Measurements from ENCODE around the gene FSTL1. TPM values are rescaled to one million over a fixed set of nuclear protein-coding genes. Genes with fewer than 3 reads are reported as not detected.

FSTL1 gene
- total RNA-seq, 1 experiment from 2014 or later = 1.4 TPM

GRCh38 chr3:120368172-120368571 is 82.6 kb downstream of the FSTL1 start:
- Histone ChIP-seq H3K27me3 (replicated peaks; ENCODE audit: control insufficient read depth, insufficient read depth, low read length) (no peaks in the 10 kb centered on the region), H3K4me1 (no peaks in the 10 kb centered on the region), H3K9me3 (peaks cover 11% of the 10 kb centered on the region; the same call in 1 of the 2 replicates), H3K4me3 (ENCODE audit: low read depth, low read length) (no peak overlapping the region), H3K36me3 (ENCODE audit: control insufficient read depth, insufficient read depth, low read length) (no peaks in the 10 kb centered on the region)
- Mint-ChIP-seq H3K27me3 (ENCODE audit: insufficient read depth, unreplicated experiment) (no peaks in the 10 kb centered on the region), H3K27ac (ENCODE audit: unreplicated experiment) (no peak overlapping the region), H3K4me1 (ENCODE audit: low read depth, unreplicated experiment) (no peaks in the 10 kb centered on the region), H3K36me3 (ENCODE audit: insufficient read depth, unreplicated experiment) (no peaks in the 10 kb centered on the region), H3K9me3 (ENCODE audit: unreplicated experiment) (peaks cover 13% of the 10 kb centered on the region), H3K4me3 (ENCODE audit: unreplicated experiment) (no peak overlapping the region)
- no TSS peak for BruUV-seq (replicated peaks)
- ChIA-PET POLR2A (no interaction called here), CTCF (interaction anchor here (1.5 kb wide), 1 partner anchor 49 kb away, joined by 3 read pairs; no protein-coding TSS in a partner anchor)
- DNase-seq = no peak
- no peak for TF ChIP-seq CTCF (IDR thresholded peaks at IDR 0.05; ENCODE audit: insufficient read depth in 1 of 2, low read depth in 1 of 2, low read length in 1 of 2, severe bottlenecking in 1 of 2, unreplicated experiment in 1 of 2)
- intact Hi-C loops (cut with micrococcal nuclease; ENCODE audit: unreplicated experiment) = no loop called here

GRCh38 chr3:120364821-120365220 is 86.0 kb downstream of the FSTL1 start:
- Histone ChIP-seq H3K27me3 (replicated peaks; ENCODE audit: control insufficient read depth, insufficient read depth, low read length) (no peaks in the 10 kb centered on the region), H3K4me3 (ENCODE audit: low read depth, low read length) (no peak overlapping the region), H3K4me1 (no peaks in the 10 kb centered on the region), H3K36me3 (ENCODE audit: control insufficient read depth, insufficient read depth, low read length) (no peaks in the 10 kb centered on the region), H3K9me3 (no peaks in the 10 kb centered on the region)
- ChIA-PET CTCF (no interaction called here), POLR2A (no interaction called here)
- no peak overlapping the region for H3K27ac Mint-ChIP-seq (ENCODE audit: unreplicated experiment)
- no peaks in the 10 kb centered on the region for H3K9me3 Mint-ChIP-seq (ENCODE audit: unreplicated experiment)
- H3K27me3 Mint-ChIP-seq (ENCODE audit: insufficient read depth, unreplicated experiment) = no peaks in the 10 kb centered on the region
- DNase-seq = no peak
- H3K36me3 Mint-ChIP-seq (ENCODE audit: insufficient read depth, unreplicated experiment) = no peaks in the 10 kb centered on the region
- no peak for TF ChIP-seq CTCF (IDR thresholded peaks at IDR 0.05; ENCODE audit: insufficient read depth in 1 of 2, low read depth in 1 of 2, low read length in 1 of 2, severe bottlenecking in 1 of 2, unreplicated experiment in 1 of 2)
- H3K4me3 Mint-ChIP-seq (ENCODE audit: unreplicated experiment) = no peak overlapping the region
- no TSS peak for BruUV-seq (replicated peaks)
- intact Hi-C loops (cut with micrococcal nuclease; ENCODE audit: unreplicated experiment) = no loop called here
- no peaks in the 10 kb centered on the region for H3K4me1 Mint-ChIP-seq (ENCODE audit: low read depth, unreplicated experiment)

- BruUV-seq (replicated peaks) = no TSS peak
- Mint-ChIP-seq H3K4me3 (ENCODE audit: unreplicated experiment) (no peak overlapping the region), H3K4me1 (ENCODE audit: low read depth, unreplicated experiment) (no peaks in the 10 kb centered on the region), H3K27ac (ENCODE audit: unreplicated experiment) (no peak overlapping the region), H3K36me3 (ENCODE audit: insufficient read depth, unreplicated experiment) (no peaks in the 10 kb centered on the region), H3K9me3 (ENCODE audit: unreplicated experiment) (no peaks in the 10 kb centered on the region), H3K27me3 (ENCODE audit: insufficient read depth, unreplicated experiment) (no peaks in the 10 kb centered on the region)
- Histone ChIP-seq H3K9me3 (no peaks in the 10 kb centered on the region), H3K36me3 (ENCODE audit: control insufficient read depth, insufficient read depth, low read length) (no peaks in the 10 kb centered on the region), H3K4me3 (ENCODE audit: low read depth, low read length) (no peak overlapping the region), H3K27me3 (replicated peaks; ENCODE audit: control insufficient read depth, insufficient read depth, low read length) (no peaks in the 10 kb centered on the region), H3K4me1 (no peaks in the 10 kb centered on the region)
- DNase-seq = no peak
- ChIA-PET CTCF (no interaction called here), POLR2A (no interaction called here)
- TF ChIP-seq CTCF (IDR thresholded peaks at IDR 0.05; ENCODE audit: insufficient read depth in 1 of 2, low read depth in 1 of 2, low read length in 1 of 2, severe bottlenecking in 1 of 2, unreplicated experiment in 1 of 2) = no peak
- intact Hi-C loops (cut with micrococcal nuclease; ENCODE audit: unreplicated experiment) = no loop called here
Observed at GRCh38 chr3:120364101-120364500, 86.7 kb downstream of the FSTL1 start.

Data from Caco-2 (cell line).